Lung (tissue), 12 donors: ENCODE measurements around the gene PRR3. TPM values are rescaled to one million over a fixed set of nuclear protein-coding genes. Genes with fewer than 3 reads are reported as not detected.

Experiments used
- ATAC-seq: fragments of 200-7000 bp; cut with Tn5 transposase; one replicate; pipeline ENCODE4 v1.9.1; 2020; ENCODE audit warnings: moderate number of reproducible peaks; ENCODE audit not compliant: insufficient read depth, low FRiP score
- DNase-seq, 3 donors: peaks; one replicate each; pipeline ENCODE4 v3.0.0-alpha.2; 2013 to 2017
- H3K27ac ChIP-seq, 2 donors: one replicate each; pipeline ENCODE4 v1.5.1; 2013; ENCODE audit warnings: mild to moderate bottlenecking in 2 of 2, moderate library complexity in 2 of 2, control low read depth in 1 of 2, inconsistent platforms in 1 of 2, low read depth in 1 of 2, low read length in 1 of 2
- H3K27me3 ChIP-seq, 3 donors: one replicate each; pipeline ENCODE4 v1.5.1; 2013; ENCODE audit warnings: low read length in 2 of 3; ENCODE audit not compliant: control insufficient read depth in 3 of 3, insufficient read depth in 3 of 3
- H3K36me3 ChIP-seq, 4 donors: one replicate each; pipeline ENCODE4 v1.5.1; 2013; ENCODE audit warnings: low read length in 4 of 4, mild to moderate bottlenecking in 1 of 4, moderate library complexity in 1 of 4; ENCODE audit not compliant: control insufficient read depth in 4 of 4, insufficient read depth in 4 of 4
- H3K4me1 ChIP-seq, 5 donors: one replicate each; pipeline ENCODE4 v1.5.1; 2013; ENCODE audit warnings: low read length in 5 of 5, mild to moderate bottlenecking in 2 of 5, moderate library complexity in 1 of 5; ENCODE audit not compliant: control insufficient read depth in 5 of 5, insufficient read depth in 5 of 5
- H3K4me3 ChIP-seq: one replicate; pipeline ENCODE4 v1.5.1; 2013; ENCODE audit warnings: mild to moderate bottlenecking, control low read depth, moderate library complexity
- H3K9ac ChIP-seq, 2 donors: one replicate each; pipeline ENCODE4 v1.5.1; 2013; ENCODE audit warnings: low read length in 2 of 2, control low read depth in 1 of 2; ENCODE audit not compliant: insufficient read depth in 1 of 2
- H3K9me3 ChIP-seq, 4 donors: one replicate each; pipeline ENCODE4 v1.5.1; 2013; ENCODE audit warnings: low read length in 3 of 4, mild to moderate bottlenecking in 1 of 4, moderate library complexity in 1 of 4; ENCODE audit not compliant: control insufficient read depth in 4 of 4, insufficient read depth in 3 of 4
- CTCF ChIP-seq: IDR thresholded peaks from 2 replicates; pipeline ENCODE4 v1.5.1; 2012; ENCODE audit warnings: mild to moderate bottlenecking; ENCODE audit errors: control extremely low read depth, extremely low read depth
- WGBS, 2 donors: extraction: QIAGEN DNeasy Blood & Tissue Kit; methylation state at CpG; one replicate each; pipeline ENCODE4 v1.1.7; 2013; 5-methylcytosine and 5-hydroxymethylcytosine counted together
- polyA plus RNA-seq, 2 donors: library from polyadenylated mRNA; stranded (reverse); fragments of 200-250 nt; gene quantifications; one replicate each; pipeline ENCODE4 v1.2.1, GENCODE V29; 2013
- total RNA-seq, 2 donors: library from RNA; depleted of rRNA in 1 of 2; stranded (reverse); fragments of >200 nt in 1 of 2; gene quantifications; one replicate each; pipeline ENCODE4 v1.2.1, GENCODE V29; 2014 to 2021
- donor health status: control.
- donor health status: control.
- donor health status: Bipolar disorder and iron deficiency.
- donor health status: healthy.
- donor health status: DM: yes; HTN: yes; CAD: no.

The PRR3 gene
- total and polyA plus RNA-seq, 4 donors, result 8.4 to 11.5 (median 9.8) TPM

GRCh38 chr6:30543821-30544220 lies 13.3 kb upstream of the PRR3 start:
- Histone ChIP-seq H3K9me3 (no peaks in the 10 kb centered on the region), H3K4me1 (peaks cover 0 to 6% (median 0%) of the 10 kb centered on the region in 5 donors), H3K4me3 (no peak overlapping the region), H3K27ac (peak overlapping the region in 1 of 2 donors; percentile 17), H3K27me3 (no peaks in the 10 kb centered on the region), H3K36me3 (peaks cover 7 to 23% (median 13%) of the 10 kb centered on the region in 4 donors), H3K9ac (no peak overlapping the region)
- ATAC-seq (no peak), DNase-seq (no peak)
- WGBS, 2 donors, result 72 to 79% methylated on average over 3 of the region's 3 CpGs
- no peak for TF ChIP-seq CTCF

DNA sequence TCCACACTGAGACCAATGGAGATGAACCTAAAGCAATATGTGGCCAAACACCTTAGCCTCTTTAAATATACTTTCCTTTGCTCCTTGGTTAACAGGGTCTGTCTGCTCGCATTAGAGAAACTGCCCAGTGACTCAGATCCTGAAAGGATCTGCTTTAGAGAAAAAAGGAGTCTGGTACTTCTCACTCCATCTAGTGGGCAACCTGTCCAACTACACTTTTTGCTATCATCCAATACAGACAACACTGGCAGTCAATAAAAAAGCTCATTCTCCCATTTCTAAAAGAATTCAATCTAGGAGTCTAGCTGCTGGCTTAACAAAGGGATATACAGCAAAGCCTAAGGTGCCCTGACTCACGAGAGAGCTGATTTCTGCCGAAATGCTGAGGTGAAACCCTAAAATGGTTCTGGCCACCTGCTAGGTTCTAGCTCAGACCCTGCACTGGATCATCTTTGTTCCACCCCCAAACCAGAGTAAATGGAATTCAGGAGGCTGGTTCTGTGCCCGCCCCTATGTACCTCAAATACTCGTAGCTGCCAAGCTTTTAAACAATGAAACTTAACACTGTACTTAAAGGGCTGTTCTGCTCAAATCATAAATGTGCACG lies 12.3 kb upstream of the PRR3 start:
- Histone ChIP-seq H3K36me3 (peaks cover 10 to 26% (median 13%) of the 10 kb centered on the region in 4 donors), H3K4me3 (no peak overlapping the region), H3K27me3 (no peaks in the 10 kb centered on the region), H3K9me3 (no peaks in the 10 kb centered on the region), H3K27ac (no peak overlapping the region), H3K9ac (no peak overlapping the region), H3K4me1 (peaks cover 0 to 6% (median 0%) of the 10 kb centered on the region in 5 donors)
- TF ChIP-seq CTCF, result peak; percentile 81
- DNase-seq (peak in 2 of 3 donors; percentile 60 to 64), ATAC-seq (no peak)
- 33 to 41% methylated on average over 6 of the region's 6 CpGs for WGBS, 2 donors

GRCh38 chr6:30547454-30547853 lies 9.6 kb upstream of the PRR3 start:
- ATAC-seq, result no peak
- no peak overlapping the region for H3K27ac ChIP-seq
- WGBS, 2 donors, result 75 to 87% methylated on average over 6 of the region's 6 CpGs
- peaks cover 20 to 37% (median 28%) of the 10 kb centered on the region in 4 donors for H3K36me3 ChIP-seq
- H3K4me3 ChIP-seq, result no peak overlapping the region
- peaks cover 0 to 3% (median 0%) of the 10 kb centered on the region in 5 donors for H3K4me1 ChIP-seq
- DNase-seq, result no peak
- no peaks in the 10 kb centered on the region for H3K27me3 ChIP-seq
- no peak for TF ChIP-seq CTCF
- H3K9me3 ChIP-seq, result no peaks in the 10 kb centered on the region
- no peak overlapping the region for H3K9ac ChIP-seq

DNA sequence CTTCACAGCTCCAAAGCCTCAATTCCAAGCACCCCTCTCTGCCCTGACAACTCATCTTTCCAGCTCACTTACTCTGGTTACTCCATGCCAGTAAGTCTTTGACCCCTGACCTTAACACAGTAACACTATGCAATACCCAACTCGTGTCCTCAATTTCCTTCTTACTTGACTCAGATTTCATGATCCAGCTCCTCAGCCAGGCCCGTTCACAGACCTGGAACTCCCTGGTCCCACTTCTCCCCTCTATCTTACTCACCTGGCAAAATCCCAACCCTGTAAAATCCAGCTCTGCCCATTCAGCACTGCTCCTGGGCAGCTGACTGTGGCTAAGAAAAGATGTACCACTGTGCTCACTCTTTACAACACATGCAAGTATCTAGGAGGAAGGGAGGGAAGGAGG lies 8.7 kb upstream of the PRR3 start:
- Histone ChIP-seq H3K36me3 (peaks cover 29 to 45% (median 35%) of the 10 kb centered on the region in 4 donors), H3K27me3 (no peaks in the 10 kb centered on the region), H3K4me1 (no peaks in the 10 kb centered on the region), H3K9ac (no peak overlapping the region), H3K9me3 (no peaks in the 10 kb centered on the region), H3K27ac (no peak overlapping the region), H3K4me3 (no peak overlapping the region)
- no peak for DNase-seq
- TF ChIP-seq CTCF, result no peak
- ATAC-seq, result no peak
- WGBS, 2 donors, result 51 to 75% methylated on average over 2 of the region's 2 CpGs
